Stimulated activated memory B cell treated with anti-CD40 and anti-IgM and Interleukin-4, amounts not matched to agents 10 μg/mL and 1 μg/mL and 100 μg/mL, for 72 hours (primary cell): ENCODE data around the gene GRK5.
A peak's percentile ranks its signal among the peaks of the same experiment; 100 is the strongest.

Source experiments
- ATAC-seq: fragments of 150-1000 bp; cut with Tn5 transposase; 2 replicates; pipeline ENCODE4 v1.10.0; 2021
- H3K27ac Mint-ChIP-seq: one replicate; pipeline ENCODE4 v1.8.0; 2022; ENCODE audit warnings: mild to moderate bottlenecking, mixed read lengths
- H3K27me3 Mint-ChIP-seq: one replicate; pipeline ENCODE4 v1.8.0; 2022; ENCODE audit warnings: mixed read lengths
- H3K36me3 Mint-ChIP-seq: one replicate; pipeline ENCODE4 v1.8.0; 2022; ENCODE audit warnings: mixed read lengths
- H3K4me1 Mint-ChIP-seq: one replicate; pipeline ENCODE4 v1.8.0; 2022; ENCODE audit warnings: mixed read lengths
- H3K4me3 Mint-ChIP-seq: one replicate; pipeline ENCODE4 v1.8.0; 2022; ENCODE audit warnings: mild to moderate bottlenecking, moderate library complexity, mixed read lengths
- H3K9me3 Mint-ChIP-seq: one replicate; pipeline ENCODE4 v1.8.0; 2022; ENCODE audit warnings: mixed read lengths

GRK5 gene

GRCh38 chr10:119491966-119492757 lies 284.8 kb downstream of the GRK5 start:
- H3K4me1 Mint-ChIP-seq, result peaks cover 45% of the 10 kb centered on the region
- H3K4me3 Mint-ChIP-seq, result no peak overlapping the region
- H3K27me3 Mint-ChIP-seq, result no peaks in the 10 kb centered on the region
- peaks cover 5% of the 10 kb centered on the region for H3K36me3 Mint-ChIP-seq
- no peak for ATAC-seq
- H3K9me3 Mint-ChIP-seq, result no peaks in the 10 kb centered on the region
- no peak overlapping the region for H3K27ac Mint-ChIP-seq

- peaks cover 6% of the 10 kb centered on the region for H3K36me3 Mint-ChIP-seq
- no peak for ATAC-seq
- no peaks in the 10 kb centered on the region for H3K27me3 Mint-ChIP-seq
- H3K9me3 Mint-ChIP-seq, result no peaks in the 10 kb centered on the region
- H3K27ac Mint-ChIP-seq, result peak overlapping the region; percentile 31
- H3K4me3 Mint-ChIP-seq, result peak overlapping the region; percentile 15
- peaks cover 49% of the 10 kb centered on the region for H3K4me1 Mint-ChIP-seq
Measured at GRCh38 chr10:119493155-119493554, 285.8 kb downstream of the GRK5 start.

DNA sequence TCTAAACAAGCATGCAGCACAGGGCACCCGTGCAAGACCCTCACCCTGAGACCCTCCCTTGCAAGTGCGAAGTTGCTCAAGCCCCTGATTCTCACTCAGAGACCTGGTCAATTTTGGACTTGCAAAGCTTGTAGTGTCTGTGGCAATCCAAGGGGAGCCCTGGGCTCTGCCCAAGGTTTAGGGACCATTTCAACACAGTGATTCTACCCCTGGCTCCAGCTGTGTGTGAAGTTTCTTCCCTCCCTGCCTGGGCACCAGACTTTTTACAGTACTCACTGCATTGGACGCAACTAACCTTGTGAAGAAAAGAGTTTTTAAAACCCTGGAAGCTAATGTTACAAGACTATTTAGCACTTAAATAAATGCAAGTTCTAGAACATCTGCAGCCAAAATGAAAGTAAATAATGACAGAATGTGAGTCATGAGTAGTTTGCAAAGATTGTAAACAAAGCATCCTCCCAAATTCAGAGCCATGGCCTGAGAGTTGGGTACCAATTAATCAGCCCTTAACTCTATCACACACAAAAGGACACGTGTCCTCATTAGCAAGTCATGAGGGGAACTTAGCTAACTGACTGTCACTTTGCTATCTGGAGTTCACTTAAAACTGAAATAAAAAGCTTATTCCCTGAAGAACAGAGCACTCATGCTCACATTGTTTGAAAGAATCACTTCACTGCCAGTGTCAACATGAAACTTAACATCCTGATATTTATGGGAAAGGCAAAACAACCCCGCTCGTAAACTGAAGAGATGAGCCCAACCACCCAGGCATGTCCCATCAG lies 287.1 kb downstream of the GRK5 start:
- peaks cover 19% of the 10 kb centered on the region for H3K36me3 Mint-ChIP-seq
- ATAC-seq, result no peak
- peak overlapping the region; percentile 31 for H3K27ac Mint-ChIP-seq
- H3K9me3 Mint-ChIP-seq, result no peaks in the 10 kb centered on the region
- H3K4me1 Mint-ChIP-seq, result peaks cover 59% of the 10 kb centered on the region
- H3K27me3 Mint-ChIP-seq, result no peaks in the 10 kb centered on the region
- H3K4me3 Mint-ChIP-seq, result no peak overlapping the region

DNA sequence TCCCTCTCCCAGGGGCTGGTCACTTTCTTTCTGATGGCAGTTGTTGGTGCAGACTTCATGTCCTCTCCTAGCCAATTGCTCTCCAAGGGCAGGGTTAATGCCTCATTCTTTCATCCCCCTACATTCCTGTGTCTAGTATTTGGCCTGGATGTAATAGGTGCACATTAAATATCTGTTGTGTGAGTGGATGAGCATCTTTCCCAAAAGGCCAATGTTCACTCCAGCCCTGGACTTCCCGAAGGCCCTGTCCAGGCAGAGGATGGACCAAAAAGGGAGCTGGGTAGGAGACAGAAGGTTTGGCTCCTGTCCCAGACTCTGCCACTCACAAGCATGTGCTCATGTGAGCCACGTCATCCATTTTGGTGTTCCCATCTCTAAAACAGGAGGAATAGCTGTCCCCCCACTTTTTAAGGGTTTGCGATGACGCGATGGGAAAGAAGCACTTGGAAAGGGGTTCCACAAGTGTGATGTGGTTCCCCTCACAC lies 287.7 kb downstream of the GRK5 start:
- no peaks in the 10 kb centered on the region for H3K9me3 Mint-ChIP-seq
- H3K4me3 Mint-ChIP-seq, result no peak overlapping the region
- no peaks in the 10 kb centered on the region for H3K27me3 Mint-ChIP-seq
- peak overlapping the region; percentile 32 for H3K27ac Mint-ChIP-seq
- peaks cover 22% of the 10 kb centered on the region for H3K36me3 Mint-ChIP-seq
- H3K4me1 Mint-ChIP-seq, result peaks cover 55% of the 10 kb centered on the region
- no peak for ATAC-seq

GRCh38 chr10:119495545-119495944 lies 288.2 kb downstream of the GRK5 start:
- H3K27ac Mint-ChIP-seq, result peak overlapping the region; percentile 88
- ATAC-seq, result no peak
- H3K4me1 Mint-ChIP-seq, result peaks cover 52% of the 10 kb centered on the region
- no peaks in the 10 kb centered on the region for H3K9me3 Mint-ChIP-seq
- H3K36me3 Mint-ChIP-seq, result peaks cover 22% of the 10 kb centered on the region
- H3K27me3 Mint-ChIP-seq, result no peaks in the 10 kb centered on the region
- no peak overlapping the region for H3K4me3 Mint-ChIP-seq

- Mint-ChIP-seq H3K9me3 (no peaks in the 10 kb centered on the region), H3K4me1 (peaks cover 59% of the 10 kb centered on the region), H3K27me3 (no peaks in the 10 kb centered on the region), H3K36me3 (peaks cover 26% of the 10 kb centered on the region), H3K27ac (peak overlapping the region; percentile 88), H3K4me3 (peak overlapping the region; percentile 21)
- ATAC-seq, result peak; percentile 98
Measured at GRCh38 chr10:119496273-119496672, 288.9 kb downstream of the GRK5 start.

DNA sequence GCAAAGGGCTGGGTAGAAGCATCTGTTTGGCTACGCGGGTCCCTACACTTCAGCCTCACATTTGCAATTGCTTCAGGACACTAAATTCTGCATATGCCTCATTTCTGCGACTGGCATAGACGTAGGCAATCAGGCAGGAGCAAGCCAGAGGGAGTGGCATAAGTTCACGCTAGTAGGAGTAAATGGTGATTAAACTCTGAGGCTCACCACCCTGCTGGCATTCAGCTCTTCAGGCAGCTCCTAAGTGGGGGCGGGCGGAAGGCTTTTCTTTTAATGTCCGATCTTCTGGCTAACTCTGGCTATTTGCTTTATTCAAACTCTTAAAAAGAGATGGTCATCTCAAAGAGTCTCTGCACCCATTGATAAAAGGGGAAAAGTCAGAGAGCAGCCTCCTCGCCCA lies 289.9 kb downstream of the GRK5 start:
- ATAC-seq, result no peak
- H3K4me1 Mint-ChIP-seq, result peaks cover 66% of the 10 kb centered on the region
- no peaks in the 10 kb centered on the region for H3K27me3 Mint-ChIP-seq
- H3K4me3 Mint-ChIP-seq, result no peak overlapping the region
- H3K36me3 Mint-ChIP-seq, result peaks cover 27% of the 10 kb centered on the region
- peak overlapping the region; percentile 88 for H3K27ac Mint-ChIP-seq
- no peaks in the 10 kb centered on the region for H3K9me3 Mint-ChIP-seq

DNA sequence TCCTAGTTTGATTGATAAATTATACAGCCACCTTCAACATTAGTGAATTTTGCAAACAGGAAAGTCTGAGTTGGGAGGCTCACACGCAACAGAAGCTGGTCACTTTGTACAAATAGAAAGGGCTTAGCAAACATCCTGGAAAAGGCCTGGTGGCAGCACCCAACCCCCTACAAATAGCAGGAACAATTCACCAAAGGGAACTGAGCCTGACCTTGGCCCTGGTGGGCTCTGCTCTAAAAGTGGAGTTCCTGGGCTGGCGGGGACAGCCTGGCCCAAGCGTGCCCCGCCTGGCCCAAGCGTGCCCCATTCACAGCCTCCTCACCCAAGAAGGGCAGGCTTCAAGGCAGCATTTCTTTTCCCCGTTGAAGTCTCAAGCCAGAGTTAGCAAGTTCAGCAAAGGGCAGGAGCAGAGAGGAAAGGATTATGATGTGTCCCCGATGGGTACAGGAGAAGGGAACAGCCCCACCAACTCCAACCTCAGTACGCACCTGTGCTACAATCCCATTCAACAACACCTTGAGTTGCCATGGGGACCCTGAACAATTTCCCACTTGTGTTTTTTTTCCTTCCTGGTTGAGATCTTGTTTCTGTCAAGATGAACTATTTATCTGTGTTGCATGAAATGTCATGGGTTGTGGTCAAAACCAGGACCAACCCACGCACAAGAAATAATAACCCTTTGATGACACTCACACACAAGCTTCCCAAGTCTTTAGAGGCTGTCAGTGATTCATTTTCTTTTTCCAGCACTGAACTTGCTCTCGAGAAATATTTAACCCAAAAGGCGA lies 291.7 kb downstream of the GRK5 start:
- peaks cover 70% of the 10 kb centered on the region for H3K4me1 Mint-ChIP-seq
- no peaks in the 10 kb centered on the region for H3K9me3 Mint-ChIP-seq
- H3K27me3 Mint-ChIP-seq, result no peaks in the 10 kb centered on the region
- H3K4me3 Mint-ChIP-seq, result no peak overlapping the region
- H3K36me3 Mint-ChIP-seq, result peaks cover 42% of the 10 kb centered on the region
- ATAC-seq, result peak; percentile 3
- H3K27ac Mint-ChIP-seq, result peak overlapping the region; percentile 85

GRCh38 chr10:119499677-119500002 lies 292.3 kb downstream of the GRK5 start:
- no peaks in the 10 kb centered on the region for H3K9me3 Mint-ChIP-seq
- H3K4me3 Mint-ChIP-seq, result no peak overlapping the region
- peak overlapping the region; percentile 85 for H3K27ac Mint-ChIP-seq
- H3K27me3 Mint-ChIP-seq, result no peaks in the 10 kb centered on the region
- H3K36me3 Mint-ChIP-seq, result peaks cover 48% of the 10 kb centered on the region
- peaks cover 66% of the 10 kb centered on the region for H3K4me1 Mint-ChIP-seq
- no peak for ATAC-seq

DNA sequence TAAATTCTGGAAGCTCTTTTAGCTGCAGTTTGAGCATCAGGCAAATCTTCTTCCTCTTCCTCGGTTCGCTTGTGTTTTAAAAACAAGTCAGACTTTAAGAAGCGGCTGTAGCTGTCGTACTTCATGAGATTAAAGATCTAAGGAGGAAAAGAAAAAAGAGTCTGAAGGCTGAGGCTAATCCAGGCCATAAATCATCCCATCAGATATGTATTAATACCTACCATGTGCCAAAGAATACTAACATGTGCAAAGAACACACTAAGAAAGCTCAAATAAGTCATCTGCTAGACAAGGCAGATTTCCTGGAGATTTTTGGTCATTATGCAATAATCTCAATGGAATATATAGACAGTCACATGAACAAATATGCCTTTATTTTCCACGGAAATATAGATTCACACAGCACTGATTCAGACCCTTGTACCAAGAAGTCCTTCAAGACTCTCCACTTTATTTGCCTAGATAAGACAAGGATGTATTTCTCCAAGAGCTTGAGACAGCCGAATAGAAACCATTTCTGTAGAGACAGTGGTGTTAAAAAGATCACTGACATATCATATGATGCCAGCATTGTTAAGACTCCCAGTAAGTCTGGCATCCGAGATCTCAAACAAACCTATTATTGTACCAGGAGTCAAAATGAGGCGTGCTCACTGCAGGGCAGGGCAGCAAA lies 292.9 kb downstream of the GRK5 start:
- H3K4me1 Mint-ChIP-seq, result peaks cover 59% of the 10 kb centered on the region
- no peak overlapping the region for H3K4me3 Mint-ChIP-seq
- peak overlapping the region; percentile 79 for H3K27ac Mint-ChIP-seq
- H3K9me3 Mint-ChIP-seq, result no peaks in the 10 kb centered on the region
- no peak for ATAC-seq
- H3K36me3 Mint-ChIP-seq, result peaks cover 54% of the 10 kb centered on the region
- no peaks in the 10 kb centered on the region for H3K27me3 Mint-ChIP-seq

DNA sequence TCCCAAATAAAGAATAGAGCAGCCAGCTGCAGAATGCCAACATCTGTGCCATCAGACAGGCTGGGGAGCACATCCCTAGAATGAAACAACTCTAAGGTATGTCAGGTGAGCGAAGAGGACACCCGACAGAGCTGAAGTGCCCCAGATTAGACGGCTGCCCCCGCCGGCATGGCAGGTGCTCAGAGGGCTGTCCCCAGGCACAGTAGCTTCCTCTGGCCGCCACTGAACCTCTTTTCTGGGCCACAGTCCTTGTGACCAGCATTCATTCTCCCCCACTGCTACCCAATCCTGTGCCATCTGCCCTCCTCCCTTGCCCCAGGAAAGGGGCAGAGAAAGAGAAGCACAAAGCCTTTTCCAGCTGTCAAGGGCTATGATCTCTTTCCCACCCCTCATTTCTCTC lies 293.4 kb downstream of the GRK5 start:
- H3K36me3 Mint-ChIP-seq, result peaks cover 60% of the 10 kb centered on the region
- H3K27me3 Mint-ChIP-seq, result no peaks in the 10 kb centered on the region
- H3K4me1 Mint-ChIP-seq, result peaks cover 55% of the 10 kb centered on the region
- peak overlapping the region; percentile 79 for H3K27ac Mint-ChIP-seq
- no peaks in the 10 kb centered on the region for H3K9me3 Mint-ChIP-seq
- no peak overlapping the region for H3K4me3 Mint-ChIP-seq
- no peak for ATAC-seq

DNA sequence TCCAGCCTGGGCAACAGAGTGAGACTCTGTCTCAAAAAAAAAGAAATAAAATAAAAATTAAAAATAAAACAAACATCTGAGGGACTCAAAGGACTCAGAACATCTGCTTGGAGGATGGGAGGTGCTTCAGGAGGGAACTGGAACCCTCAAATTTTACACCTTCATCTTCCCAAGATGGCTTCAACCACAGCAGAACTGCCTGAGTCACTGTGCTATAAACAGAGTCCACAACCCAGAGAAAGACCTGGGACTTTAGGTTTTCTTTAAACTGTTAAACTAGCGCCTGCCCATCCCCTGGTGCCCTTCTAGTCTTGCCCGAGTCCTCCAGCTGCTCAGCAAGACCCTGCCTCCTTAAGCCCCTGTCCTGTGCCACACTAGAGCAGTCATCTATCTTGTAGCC lies 294.3 kb downstream of the GRK5 start:
- Mint-ChIP-seq H3K9me3 (no peaks in the 10 kb centered on the region), H3K4me1 (peaks cover 46% of the 10 kb centered on the region), H3K27ac (peak overlapping the region; percentile 79), H3K4me3 (no peak overlapping the region), H3K36me3 (peaks cover 58% of the 10 kb centered on the region), H3K27me3 (no peaks in the 10 kb centered on the region)
- no peak for ATAC-seq

DNA sequence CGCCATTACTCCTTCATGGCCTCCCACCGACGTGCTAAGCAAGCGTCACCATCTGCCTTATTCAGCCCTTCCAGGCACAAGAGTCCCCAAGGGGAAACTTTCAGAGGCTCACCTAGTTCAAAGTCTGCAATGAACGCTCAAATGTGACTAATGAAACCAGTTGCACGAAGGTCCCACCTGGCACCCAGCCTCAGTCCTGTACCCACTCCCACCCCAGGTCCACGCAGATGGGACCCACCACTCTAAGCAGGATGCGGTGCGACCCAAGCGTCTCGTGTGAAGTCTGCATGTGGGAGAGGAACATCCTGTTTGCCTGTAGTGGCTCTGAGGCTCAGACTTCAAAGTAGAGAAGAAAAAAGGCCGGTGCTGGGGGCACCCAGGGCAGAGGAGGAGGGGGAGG lies 294.8 kb downstream of the GRK5 start:
- peak; percentile 85 for ATAC-seq
- H3K4me1 Mint-ChIP-seq, result peaks cover 42% of the 10 kb centered on the region
- H3K27ac Mint-ChIP-seq, result peak overlapping the region; percentile 79
- peak overlapping the region; percentile 38 for H3K4me3 Mint-ChIP-seq
- peaks cover 64% of the 10 kb centered on the region for H3K36me3 Mint-ChIP-seq
- H3K27me3 Mint-ChIP-seq, result no peaks in the 10 kb centered on the region
- H3K9me3 Mint-ChIP-seq, result no peaks in the 10 kb centered on the region

GRCh38 chr10:119502618-119503155 lies 295.3 kb downstream of the GRK5 start:
- Mint-ChIP-seq H3K27me3 (no peaks in the 10 kb centered on the region), H3K9me3 (no peaks in the 10 kb centered on the region), H3K27ac (peak overlapping the region; percentile 79), H3K4me3 (no peak overlapping the region), H3K36me3 (peaks cover 66% of the 10 kb centered on the region), H3K4me1 (peaks cover 38% of the 10 kb centered on the region)
- ATAC-seq, result no peak
